PC-9 (cell line): Measurements from ENCODE around the gene DAPK1.

ENCODE experiments used
- CTCF ChIP-seq: fragments of 200-600 bp; sonication (generic); conservative IDR thresholded peaks from 2 replicates; pipeline ENCODE4 v1.6.1; 2017; ENCODE audit warnings: mixed run types, antibody characterized with exemption, mild to moderate bottlenecking, moderate library complexity
- EZH2 ChIP-seq: fragments of 200-600 bp; sonication (generic); IDR thresholded peaks from 2 replicates; pipeline ENCODE4 v1.8.0; 2017; ENCODE audit warnings: antibody characterized with exemption, low read depth

GRCh38 chr9:87701931-87702421, 204.3 kb downstream of the DAPK1 start:
- TF ChIP-seq CTCF: no peak
- no peak for TF ChIP-seq EZH2
